HTERT RPE-1 (cell line): Measurements from ENCODE around the gene REN.

ENCODE experiments used
- in situ Hi-C: fragments of 300-500 bp; cut with MboI; formaldehyde crosslinking; loops from 4 replicates; pipeline ENCODE4 v1.14.3; 2020; ENCODE audit warnings: low sequenced_read_pairs

The REN gene

GRCh38 chr1:204139952-204140351, 26.2 kb downstream of the REN start:
- in situ Hi-C loops, result loop anchor here (25.0 kb wide), 1 partner anchor 278 kb away; the partner anchor contains the start of gene SNRPE

DNA sequence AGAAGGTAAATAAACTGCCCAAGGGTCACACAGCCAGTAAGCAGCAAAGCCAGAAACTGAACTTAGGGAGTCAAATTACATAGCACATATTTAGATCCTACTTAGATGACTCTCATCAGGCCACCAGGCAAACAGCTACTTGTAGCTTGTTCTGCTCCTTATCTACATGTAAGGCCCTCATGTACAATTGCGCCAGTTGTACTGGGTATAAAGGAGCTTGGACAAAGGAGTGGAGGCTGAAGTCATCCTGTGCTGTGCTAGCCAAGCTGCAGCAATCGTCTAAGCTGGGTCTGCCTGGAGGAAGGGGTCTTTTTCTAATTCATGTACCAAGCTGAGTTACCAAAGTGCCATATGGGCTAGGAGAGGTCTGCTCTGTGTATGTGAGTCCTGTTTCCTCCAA, 27.0 kb downstream of the REN start:
- in situ Hi-C loops, result loop anchor here (25.0 kb wide), 1 partner anchor 277 kb away; the partner anchor contains the start of gene SNRPE

GRCh38 chr1:204136814-204137213, 29.3 kb downstream of the REN start:
- in situ Hi-C loops, result loop anchor here (25.0 kb wide), 1 partner anchor 275 kb away; the partner anchor contains the start of gene SNRPE

DNA sequence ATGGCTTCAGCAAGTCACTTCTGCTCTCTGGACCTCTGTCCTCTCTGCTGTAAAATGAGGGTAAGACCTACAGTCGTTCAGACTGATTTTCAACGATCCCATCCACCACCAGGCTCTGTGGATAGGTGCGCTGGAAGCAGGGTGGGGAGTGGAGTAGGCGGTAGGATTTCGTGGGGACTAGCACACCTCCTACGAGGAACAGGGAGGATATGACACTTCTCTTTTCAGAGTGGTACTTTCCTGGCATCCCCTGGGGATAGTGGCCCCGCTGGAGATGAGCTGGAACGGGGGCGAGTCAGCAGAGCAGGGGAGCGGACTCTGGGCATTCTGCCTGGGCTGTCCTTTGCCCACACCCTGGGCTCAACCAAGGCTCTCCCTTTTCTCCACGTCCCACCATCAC, 32.0 kb downstream of the REN start:
- in situ Hi-C loops, result loop anchor here (25.0 kb wide), 1 partner anchor 272 kb away; the partner anchor contains the start of gene SNRPE

GRCh38 chr1:204132718-204133117, 33.4 kb downstream of the REN start:
- in situ Hi-C loops, result loop anchor here (25.0 kb wide), 1 partner anchor 270 kb away; the partner anchor contains the start of gene SNRPE

DNA sequence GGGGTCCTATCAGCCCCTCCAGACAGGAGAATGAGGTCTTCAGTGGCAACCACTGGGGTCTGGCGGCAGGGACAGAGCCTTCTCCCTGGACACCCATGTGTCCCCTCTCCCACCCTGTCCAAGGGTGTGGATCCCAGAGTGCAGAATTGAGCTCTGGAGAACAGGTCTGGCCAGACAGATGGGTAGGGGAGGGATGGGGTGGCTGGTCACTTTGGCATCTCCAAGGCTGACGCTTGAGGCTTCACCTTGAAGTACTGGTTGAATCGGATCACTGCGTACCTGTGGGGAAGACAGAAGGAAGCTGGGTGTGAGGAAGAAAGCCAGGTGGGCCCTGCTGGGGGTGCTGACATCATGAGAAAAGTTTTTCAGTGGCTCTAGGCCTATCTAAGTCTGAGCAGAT, 34.2 kb downstream of the REN start:
- in situ Hi-C loops, result loop anchor here (25.0 kb wide), 1 partner anchor 270 kb away; the partner anchor contains the start of gene SNRPE

- in situ Hi-C loops, result loop anchor here (25.0 kb wide), 1 partner anchor 269 kb away; the partner anchor contains the start of gene SNRPE
Observed at GRCh38 chr1:204130981-204131892, 34.9 kb downstream of the REN start.

- in situ Hi-C loops, result loop anchor here (25.0 kb wide), 1 partner anchor 268 kb away; the partner anchor contains the start of gene SNRPE
Observed at GRCh38 chr1:204130178-204130577, 36.0 kb downstream of the REN start.

DNA sequence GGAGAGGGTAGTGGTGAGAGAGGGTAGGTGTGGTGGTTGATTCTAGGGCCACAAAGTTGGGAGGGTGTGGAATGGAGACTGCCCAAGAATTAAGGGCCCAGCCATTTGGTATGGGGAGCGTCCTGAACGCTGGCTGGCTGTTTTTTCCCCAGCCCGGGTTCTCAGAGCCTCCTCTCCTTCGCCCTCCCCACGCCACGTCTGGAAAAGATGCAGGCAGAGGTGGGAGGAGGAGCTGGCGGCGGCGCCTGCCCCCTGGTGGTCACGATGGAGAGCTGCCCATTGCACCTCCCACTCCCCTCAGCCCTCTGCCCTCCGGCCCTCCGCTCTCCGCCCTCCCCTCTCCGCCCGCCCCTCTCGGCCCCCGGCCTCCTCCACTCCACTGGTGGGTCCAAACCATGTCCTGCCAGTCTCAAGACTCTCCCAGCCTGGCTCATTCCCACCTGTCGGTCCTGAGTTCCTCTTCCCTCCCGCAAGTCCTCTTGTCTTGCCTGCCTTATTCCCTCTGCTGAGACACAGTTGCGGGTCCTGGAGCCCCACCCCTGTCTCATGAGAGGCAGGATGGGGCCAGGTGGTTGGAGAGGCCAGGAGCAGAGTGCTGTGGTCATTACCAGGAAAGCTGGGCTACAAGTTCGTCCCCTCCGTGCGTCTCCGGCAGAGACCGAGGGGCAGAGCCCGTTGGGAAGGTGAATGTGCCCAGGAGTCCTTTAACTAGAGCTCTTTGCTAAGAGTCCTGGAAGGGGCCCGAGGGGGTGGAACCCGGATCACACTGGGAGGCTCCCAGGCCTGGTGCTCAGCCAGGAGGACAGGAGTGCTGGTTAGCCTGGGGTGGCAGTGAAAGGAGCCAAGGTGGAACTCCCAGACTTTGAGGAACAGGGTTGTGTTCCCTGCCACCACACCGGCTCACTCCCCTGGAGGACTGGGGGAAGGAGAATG, 36.9 kb downstream of the REN start:
- in situ Hi-C loops, result loop anchor here (25.0 kb wide), 1 partner anchor 267 kb away; the partner anchor contains the start of gene SNRPE

DNA sequence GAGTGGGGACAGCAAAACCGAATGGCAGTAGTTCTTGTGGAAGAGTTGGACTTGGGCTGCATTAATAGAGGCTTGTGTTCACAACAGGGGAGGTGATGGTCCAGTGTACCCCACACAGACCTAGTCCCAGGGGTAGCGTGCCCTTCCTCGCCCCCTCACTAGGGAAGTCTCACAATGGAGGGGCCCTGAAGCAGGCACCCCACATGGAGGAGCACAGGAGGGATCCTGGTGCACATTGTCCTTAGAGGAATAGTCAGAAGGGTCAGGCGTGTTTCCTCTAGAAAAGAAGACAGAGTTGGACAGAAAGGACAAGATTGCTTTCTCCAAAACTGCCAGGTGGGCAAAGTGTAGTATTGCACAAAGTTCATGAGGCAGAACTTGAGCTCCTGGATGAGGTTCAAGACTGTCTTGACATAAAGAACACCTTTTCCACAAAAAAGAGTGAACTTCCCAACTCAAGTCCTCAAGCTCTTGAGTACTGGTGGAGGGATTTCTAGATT, 37.6 kb downstream of the REN start:
- in situ Hi-C loops, result loop anchor here (25.0 kb wide), 1 partner anchor 266 kb away; the partner anchor contains the start of gene SNRPE

GRCh38 chr1:204127597-204128242, 38.4 kb downstream of the REN start:
- in situ Hi-C loops, result loop anchor here (25.0 kb wide), 1 partner anchor 265 kb away; the partner anchor contains the start of gene SNRPE

GRCh38 chr1:204126956-204127355, 39.2 kb downstream of the REN start:
- in situ Hi-C loops, result loop anchor here (25.0 kb wide), 1 partner anchor 265 kb away; the partner anchor contains the start of gene SNRPE

DNA sequence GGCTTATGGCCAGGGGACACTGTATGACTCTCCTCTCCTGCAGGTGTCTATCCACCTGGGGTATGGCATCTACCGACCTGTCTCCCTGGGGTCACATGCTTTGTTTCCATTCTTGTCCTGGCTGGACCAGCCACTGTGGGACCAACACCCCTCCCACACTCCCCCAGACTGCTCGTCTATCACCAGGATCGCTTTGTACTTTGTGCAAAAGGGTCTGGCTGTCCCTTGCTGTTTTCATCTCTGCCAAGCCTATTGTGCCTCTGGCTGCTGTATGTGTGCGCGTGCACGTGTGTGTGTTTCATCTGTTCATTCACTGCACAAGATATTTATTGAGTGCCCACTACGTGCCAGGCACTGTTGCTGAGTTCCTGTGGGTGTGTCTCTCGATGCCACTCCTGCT, 39.8 kb downstream of the REN start:
- in situ Hi-C loops, result loop anchor here (25.0 kb wide), 1 partner anchor 264 kb away; the partner anchor contains the start of gene SNRPE

DNA sequence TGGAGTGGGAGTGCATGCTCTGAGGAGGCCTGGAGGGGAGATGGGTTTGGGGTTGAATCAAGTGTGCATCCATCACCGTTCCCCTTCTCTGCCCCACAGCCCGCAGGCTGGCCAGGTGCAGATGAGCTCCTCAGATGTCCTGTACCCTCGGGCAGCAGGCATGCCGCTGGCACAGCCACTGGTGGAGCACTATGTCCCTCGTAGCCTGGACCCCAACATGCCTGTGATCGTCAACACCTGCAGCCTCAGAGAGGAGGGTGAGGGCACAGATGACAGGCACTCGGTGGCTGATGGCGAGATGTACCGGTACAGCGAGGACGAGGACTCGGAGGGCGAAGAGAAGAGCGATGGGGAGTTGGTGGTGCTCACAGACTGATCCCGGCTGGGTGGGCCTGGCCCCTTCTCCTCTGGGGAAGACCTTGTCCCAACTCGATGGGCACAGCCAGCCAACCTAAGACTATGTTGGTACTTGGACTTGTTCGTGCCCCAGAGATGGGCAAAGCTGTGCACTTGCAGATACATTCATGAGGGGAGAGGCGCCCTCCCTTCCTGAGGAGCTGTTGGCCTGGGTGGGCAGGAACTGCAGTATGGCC, 40.3 kb downstream of the REN start:
- in situ Hi-C loops, result loop anchor here (25.0 kb wide), 1 partner anchor 264 kb away; the partner anchor contains the start of gene SNRPE

DNA sequence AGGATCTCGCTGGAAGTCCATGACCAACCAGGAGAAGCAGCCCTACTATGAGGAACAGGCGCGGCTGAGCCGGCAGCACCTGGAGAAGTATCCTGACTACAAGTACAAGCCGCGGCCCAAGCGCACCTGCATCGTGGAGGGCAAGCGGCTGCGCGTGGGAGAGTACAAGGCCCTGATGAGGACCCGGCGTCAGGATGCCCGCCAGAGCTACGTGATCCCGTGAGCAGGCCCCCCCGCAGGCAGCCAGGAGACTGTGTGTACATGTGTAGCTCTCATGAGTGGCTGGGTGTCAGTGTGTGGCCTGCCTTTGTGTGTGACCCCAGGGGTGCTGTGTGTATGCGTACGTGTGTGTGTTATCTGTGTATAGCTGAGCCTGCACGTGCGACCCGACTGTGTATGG, 41.5 kb downstream of the REN start:
- in situ Hi-C loops, result loop anchor here (25.0 kb wide), 1 partner anchor 262 kb away; the partner anchor contains the start of gene SNRPE

DNA sequence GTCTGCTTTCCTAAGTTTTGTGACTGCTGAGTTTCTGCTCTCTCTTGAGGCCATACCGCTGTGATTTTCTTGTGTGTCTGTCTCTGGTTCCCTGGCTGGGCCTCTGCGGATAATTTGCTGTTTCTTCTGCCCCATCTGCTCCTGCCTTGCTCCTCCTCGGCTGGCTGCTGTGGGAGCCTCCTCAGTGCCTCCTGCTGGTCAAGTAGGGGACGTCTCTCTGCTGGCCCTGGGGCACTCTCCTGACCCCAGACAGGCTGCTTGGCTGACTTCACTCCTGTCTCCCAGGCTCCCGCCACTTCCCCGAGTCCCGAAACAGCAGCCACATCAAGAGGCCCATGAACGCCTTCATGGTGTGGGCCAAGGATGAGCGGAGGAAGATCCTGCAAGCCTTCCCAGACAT, 42.8 kb downstream of the REN start:
- in situ Hi-C loops, result no loop called here

DNA sequence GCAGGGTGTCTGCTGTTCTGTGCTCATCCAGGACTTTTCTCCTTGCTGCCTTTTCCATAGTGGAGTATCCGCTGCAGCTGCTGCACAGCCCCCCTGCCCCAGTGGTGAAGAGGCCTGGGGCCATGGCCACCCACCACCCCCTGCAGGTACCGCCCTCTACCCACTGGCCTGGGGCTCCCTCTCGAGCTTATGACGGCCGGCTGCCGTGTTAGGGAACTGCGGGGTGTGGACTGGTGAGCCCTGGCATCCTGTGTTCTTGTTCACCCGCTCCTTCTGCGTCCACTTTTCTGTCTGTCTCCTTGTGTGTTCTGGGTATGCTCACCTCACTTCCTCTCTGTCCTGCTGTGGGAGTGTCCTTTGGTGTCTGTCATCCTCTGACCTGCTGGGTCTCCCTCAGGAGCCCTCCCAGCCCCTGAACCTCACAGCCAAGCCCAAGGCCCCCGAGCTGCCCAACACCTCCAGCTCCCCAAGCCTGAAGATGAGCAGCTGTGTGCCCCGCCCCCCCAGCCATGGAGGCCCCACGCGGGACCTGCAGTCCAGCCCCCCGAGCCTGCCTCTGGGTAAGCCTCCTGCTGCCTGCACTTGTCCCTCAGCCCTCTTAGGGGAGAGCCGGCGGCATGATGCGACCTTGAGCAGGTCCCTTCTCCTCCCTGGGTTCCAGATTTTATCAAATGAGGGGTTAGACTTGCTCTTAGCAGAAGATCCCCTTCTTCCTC, 44.1 kb downstream of the REN start:
- in situ Hi-C loops, result no loop called here

DNA sequence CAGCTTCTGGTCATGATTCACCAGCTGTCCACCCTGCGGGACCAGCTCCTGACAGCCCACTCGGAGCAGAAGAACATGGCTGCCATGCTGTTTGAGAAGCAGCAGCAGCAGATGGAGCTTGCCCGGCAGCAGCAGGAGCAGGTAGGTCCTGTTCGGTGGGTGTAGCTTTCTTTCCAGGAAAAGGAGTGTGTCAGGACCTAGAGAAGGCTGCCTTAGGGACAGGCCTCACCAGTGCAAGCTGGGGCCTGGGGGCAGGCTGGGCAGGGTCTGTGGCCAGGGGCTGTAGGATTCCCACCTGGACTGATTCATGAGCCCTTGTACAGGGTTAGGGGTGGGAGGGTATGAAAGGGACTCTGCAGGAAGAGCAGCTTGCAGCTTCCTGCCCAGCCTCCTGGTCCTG, 49.6 kb downstream of the REN start:
- in situ Hi-C loops, result no loop called here

- in situ Hi-C loops, result no loop called here
Observed at GRCh38 chr1:204115116-204115515, 51.0 kb downstream of the REN start.
